GM21529 (cell line): ENCODE results near the gene FGA.

Source experiments
- ATAC-seq: cut with Tn5 transposase; IDR thresholded peaks from one replicate; pipeline ENCODE4 v1.9.1; 2021; ENCODE audit not compliant: unreplicated experiment

The FGA gene

GRCh38 chr4:154542271-154542879 is 48.2 kb downstream of the FGA start:
- ATAC-seq: no peak
